Measurements from ENCODE around the gene C17orf113.

C17orf113 gene

GRCh38 chr17:42045719-42046118 is 4.7 kb downstream of the C17orf113 start:
- no peak overlapping the region for H3K27ac ChIP-seq
- H3K4me2 ChIP-seq, result no peak overlapping the region
- no peak overlapping the region for H3K4me3 ChIP-seq
- no peaks in the 10 kb centered on the region for H3K9me3 ChIP-seq
- TF ChIP-seq Cebpa-rat (IDR thresholded peaks at IDR 0.05), result no peak
- H3K4me1 ChIP-seq, result 0 out of 2 replicates have a peak, but pooled peaks cover 4% of the 10 kb centered on the region
- peaks cover 25% of the 10 kb centered on the region for H3K27me3 ChIP-seq
- H3K36me3 ChIP-seq, result no peaks in the 10 kb centered on the region
- H4K20me1 ChIP-seq, result no peaks in the 10 kb centered on the region
- H3K9ac ChIP-seq, result no peak overlapping the region

DNA sequence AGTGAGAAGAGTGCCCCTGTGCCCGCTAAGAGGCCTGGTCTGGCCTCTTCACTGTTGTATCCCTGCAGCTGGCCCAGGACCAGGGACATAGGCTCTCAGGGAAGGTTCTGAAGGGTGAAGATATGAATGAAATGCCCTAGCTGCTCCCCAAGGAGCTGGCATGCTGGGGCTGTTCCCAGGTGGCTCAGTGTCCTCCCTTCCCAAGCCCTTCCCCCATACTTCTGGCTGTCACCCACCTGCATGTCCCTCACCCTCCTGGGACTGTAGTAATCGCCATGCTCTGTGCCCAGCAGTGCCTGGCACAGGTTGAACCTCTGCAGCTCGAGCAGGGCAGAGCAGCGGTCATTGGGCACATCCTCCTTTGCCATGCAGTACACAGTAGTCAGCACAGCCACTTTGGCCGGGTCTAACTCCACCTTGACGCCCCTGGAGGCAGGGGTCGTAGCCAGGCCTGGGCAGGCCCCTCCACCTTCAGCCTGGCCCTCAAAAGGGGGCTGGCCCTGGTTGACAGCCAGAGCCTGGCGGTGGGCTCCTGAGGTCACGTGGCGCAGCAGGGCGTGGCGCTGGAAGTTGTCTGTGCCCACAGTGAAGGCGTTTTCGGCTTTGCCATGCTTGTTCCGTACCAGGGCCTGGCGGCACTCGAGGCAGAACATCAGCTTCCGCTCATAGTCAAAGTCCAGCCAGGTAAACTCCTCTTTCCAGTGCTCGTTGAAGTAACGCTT is 7.6 kb downstream of the C17orf113 start:
- TF ChIP-seq Cebpa-rat (IDR thresholded peaks at IDR 0.05), result no peak

GRCh38 chr17:42041619-42042018 is 8.8 kb downstream of the C17orf113 start:
- H3K4me2 ChIP-seq, result no peak overlapping the region
- H3K4me1 ChIP-seq, result no peaks in the 10 kb centered on the region
- H3K9ac ChIP-seq, result no peak overlapping the region
- H3K4me3 ChIP-seq, result no peak overlapping the region
- H3K9me3 ChIP-seq, result no peaks in the 10 kb centered on the region
- no peak for TF ChIP-seq Cebpa-rat (IDR thresholded peaks at IDR 0.05)
- H3K27me3 ChIP-seq, result peaks cover 20% of the 10 kb centered on the region
- no peaks in the 10 kb centered on the region for H3K36me3 ChIP-seq
- H4K20me1 ChIP-seq, result no peaks in the 10 kb centered on the region
- H3K27ac ChIP-seq, result no peak overlapping the region

More for the DNA sequence above, 7.6 kb downstream of the C17orf113 start:
- no peaks in the 10 kb centered on the region for H3K4me1 ChIP-seq
- H3K9me3 ChIP-seq, result no peaks in the 10 kb centered on the region
- no peaks in the 10 kb centered on the region for H3K36me3 ChIP-seq
- H3K27me3 ChIP-seq, result peaks cover 20% of the 10 kb centered on the region
- no peak overlapping the region for H3K9ac ChIP-seq
- no peak overlapping the region for H3K27ac ChIP-seq
- no peak overlapping the region for H3K4me3 ChIP-seq
- H3K4me2 ChIP-seq, result no peak overlapping the region
- no peaks in the 10 kb centered on the region for H4K20me1 ChIP-seq

GRCh38 chr17:42040818-42041217 is 9.6 kb downstream of the C17orf113 start:
- Histone ChIP-seq H3K4me3 (no peak overlapping the region), H3K4me2 (no peak overlapping the region), H3K36me3 (no peaks in the 10 kb centered on the region), H3K9ac (no peak overlapping the region), H3K4me1 (no peaks in the 10 kb centered on the region), H4K20me1 (no peaks in the 10 kb centered on the region), H3K27me3 (peaks cover 20% of the 10 kb centered on the region), H3K9me3 (no peaks in the 10 kb centered on the region), H3K27ac (no peak overlapping the region)
- no peak for TF ChIP-seq Cebpa-rat (IDR thresholded peaks at IDR 0.05)

GRCh38 chr17:42039794-42040763 is 10.3 kb downstream of the C17orf113 start:
- Histone ChIP-seq H3K4me2 (no peak overlapping the region), H3K36me3 (no peaks in the 10 kb centered on the region), H3K27me3 (peaks cover 20% of the 10 kb centered on the region), H3K4me3 (no peak overlapping the region), H4K20me1 (no peaks in the 10 kb centered on the region), H3K4me1 (no peaks in the 10 kb centered on the region), H3K9me3 (no peaks in the 10 kb centered on the region), H3K27ac (no peak overlapping the region), H3K9ac (no peak overlapping the region)
- TF ChIP-seq Cebpa-rat (IDR thresholded peaks at IDR 0.05), result no peak

- Histone ChIP-seq H3K9me3 (no peaks in the 10 kb centered on the region), H3K4me1 (peaks cover 9% of the 10 kb centered on the region), H3K27ac (no peak overlapping the region), H3K9ac (no peak overlapping the region), H3K36me3 (no peaks in the 10 kb centered on the region), H3K4me2 (no peak overlapping the region), H3K4me3 (no peak overlapping the region), H3K27me3 (peaks cover 20% of the 10 kb centered on the region), H4K20me1 (no peaks in the 10 kb centered on the region)
- TF ChIP-seq Cebpa-rat (IDR thresholded peaks at IDR 0.05), result no peak
These were observed 12.0 kb downstream of the C17orf113 start for GRCh38 chr17:42038221-42038973.

DNA sequence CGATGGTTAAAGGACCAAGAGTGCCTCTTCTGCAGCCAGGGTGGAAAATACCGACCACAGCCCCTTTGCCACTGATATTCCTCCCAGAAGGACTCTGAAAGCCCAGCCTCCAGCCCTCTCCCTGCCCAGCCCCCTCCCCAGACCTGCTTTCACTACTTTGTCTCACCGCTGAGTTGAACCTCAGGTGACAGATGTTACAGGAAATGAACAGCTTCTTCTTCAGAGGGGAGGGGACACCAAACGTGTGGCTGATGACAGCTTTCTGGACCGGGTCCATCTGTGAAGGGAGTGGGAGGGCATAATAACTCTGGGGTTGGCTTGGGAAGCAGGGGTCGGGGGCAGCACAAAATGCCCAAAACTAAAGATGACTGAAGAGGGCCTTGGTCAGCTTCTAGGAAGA is 16.3 kb downstream of the C17orf113 start:
- H3K9ac ChIP-seq, result 0 out of 2 replicates have a peak overlapping the region, but pooled peaks have one; percentile 27
- no peaks in the 10 kb centered on the region for H3K9me3 ChIP-seq
- no peak overlapping the region for H3K27ac ChIP-seq
- no peak overlapping the region for H3K4me3 ChIP-seq
- peak overlapping the region; percentile 57 for H3K4me2 ChIP-seq
- H3K36me3 ChIP-seq, result no peaks in the 10 kb centered on the region
- H3K4me1 ChIP-seq, result peaks cover 12% of the 10 kb centered on the region
- H4K20me1 ChIP-seq, result no peaks in the 10 kb centered on the region
- TF ChIP-seq Cebpa-rat (IDR thresholded peaks at IDR 0.05), result no peak
- peaks cover 4% of the 10 kb centered on the region; the same call in 1 of the 2 replicates for H3K27me3 ChIP-seq

DNA sequence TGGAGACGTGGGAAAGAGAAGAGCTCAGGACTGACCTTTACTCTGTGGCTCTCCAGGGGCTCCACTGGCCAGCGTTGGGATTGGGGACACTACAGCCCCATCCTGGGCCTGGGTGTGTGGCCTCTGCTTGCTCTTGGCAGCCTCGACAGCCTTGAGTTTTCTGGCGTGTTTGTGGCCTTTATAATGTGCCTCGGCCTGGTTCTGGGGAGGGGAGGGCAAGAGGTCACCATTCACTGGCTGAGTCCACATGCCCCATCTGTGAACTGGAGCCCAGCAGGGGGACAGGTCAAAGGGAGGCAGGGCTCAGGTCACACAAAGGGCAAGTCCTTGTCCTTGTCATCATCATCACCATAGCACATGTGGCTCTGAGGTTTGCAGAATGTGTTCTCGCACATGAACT is 18.8 kb downstream of the C17orf113 start:
- Histone ChIP-seq H3K27ac (no peak overlapping the region), H3K9me3 (no peaks in the 10 kb centered on the region), H3K4me2 (no peak overlapping the region), H3K4me1 (peaks cover 17% of the 10 kb centered on the region), H3K4me3 (no peak overlapping the region), H3K27me3 (no peaks in the 10 kb centered on the region), H3K9ac (no peak overlapping the region), H3K36me3 (no peaks in the 10 kb centered on the region), H4K20me1 (no peaks in the 10 kb centered on the region)
- TF ChIP-seq Cebpa-rat (IDR thresholded peaks at IDR 0.05), result no peak

GRCh38 chr17:42028791-42029127 is 21.6 kb downstream of the C17orf113 start:
- Histone ChIP-seq H3K4me2 (no peak overlapping the region), H3K9me3 (no peaks in the 10 kb centered on the region), H3K4me3 (no peak overlapping the region), H3K9ac (no peak overlapping the region), H3K27me3 (no peaks in the 10 kb centered on the region), H3K36me3 (peaks cover 13% of the 10 kb centered on the region), H4K20me1 (no peaks in the 10 kb centered on the region), H3K4me1 (peaks cover 28% of the 10 kb centered on the region), H3K27ac (no peak overlapping the region)
- no peak for TF ChIP-seq Cebpa-rat (IDR thresholded peaks at IDR 0.05)

All from BLaER1 (cell line).